RWPE1 (cell line): Measurements from ENCODE around the gene AGAP5.
"Not testable (repeated sequence)": the region's sequence is repeated elsewhere in the genome, so short reads cannot be mapped to it uniquely, and the experiment has no call there.

Source experiments
- CTCF ChIA-PET: fragments of 350-600 bp; sonication (Branson Sonifier 250); formaldehyde crosslinking; extraction: SDS; loops from one replicate; lab custom pipeline; 2021; lab: Yijun Ruan, JAX
- POLR2A ChIA-PET: fragments of 400-600 bp; formaldehyde crosslinking; extraction: SDS; loops from one replicate; lab custom pipeline; 2020; ENCODE audit warnings: antibody characterized with exemption; ENCODE audit not compliant: low non-redundant PET; lab: Yijun Ruan, JAX
- DNase-seq: peaks from one replicate; pipeline ENCODE4 v3.0.0; 2012; ENCODE audit warnings: low spot score
- H3K27ac ChIP-seq: fragments of 450-650 bp; 2 replicates; pipeline ENCODE4 v1.5.1; 2017

Gene AGAP5

DNA sequence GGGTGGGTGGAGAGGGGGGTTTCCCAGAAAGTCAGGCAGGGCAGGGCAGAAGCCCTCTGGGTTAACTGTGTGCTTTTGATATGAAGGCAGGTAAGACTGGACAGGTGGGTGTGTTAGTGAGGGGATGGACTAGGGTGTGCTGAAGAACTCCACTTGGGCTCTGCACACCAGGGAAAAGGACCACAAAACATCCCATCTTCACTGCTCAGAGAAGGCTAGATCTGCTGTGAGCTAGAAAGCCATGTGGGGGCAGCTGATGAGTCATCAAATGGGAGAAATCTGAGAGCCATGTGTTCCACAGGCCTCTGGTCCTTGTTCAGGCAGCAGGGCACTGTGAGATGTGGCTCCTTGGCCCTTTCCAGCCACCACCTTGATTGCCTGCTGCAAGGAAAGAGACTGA is 9.7 kb upstream of the AGAP5 start:
- H3K27ac ChIP-seq, CTCF ChIA-PET: not testable (repeated sequence)
- POLR2A ChIA-PET: interaction anchor here (0.7 kb wide), 1 partner anchor 27 kb away, joined by 3 read pairs; no protein-coding TSS in a partner anchor

DNA sequence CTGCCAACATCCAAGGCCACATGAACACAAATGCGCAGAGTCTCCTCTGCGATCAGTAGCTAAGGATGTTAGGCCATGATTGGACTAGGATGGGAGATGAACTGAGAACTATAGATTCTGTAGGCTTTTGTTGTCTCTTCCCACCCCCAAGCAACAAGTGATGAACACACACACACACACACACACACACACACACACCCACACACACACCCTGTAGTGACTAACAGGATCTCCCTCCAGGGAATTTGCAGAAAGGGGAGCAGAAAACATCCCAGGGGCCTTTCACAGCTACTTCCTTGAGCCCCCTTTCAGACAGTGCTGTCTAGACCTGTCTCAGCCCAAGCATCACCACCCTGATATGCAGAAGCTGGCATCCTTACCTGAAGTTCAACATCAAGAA is 8.6 kb upstream of the AGAP5 start:
- DNase-seq, H3K27ac ChIP-seq, POLR2A ChIA-PET: not testable (repeated sequence)
- CTCF ChIA-PET: interaction anchor here (0.7 kb wide), 1 partner anchor 299 kb away, joined by 3 read pairs; no protein-coding TSS in a partner anchor

More for the DNA sequence above, 9.7 kb upstream of the AGAP5 start:
- not testable (repeated sequence) for DNase-seq

DNA sequence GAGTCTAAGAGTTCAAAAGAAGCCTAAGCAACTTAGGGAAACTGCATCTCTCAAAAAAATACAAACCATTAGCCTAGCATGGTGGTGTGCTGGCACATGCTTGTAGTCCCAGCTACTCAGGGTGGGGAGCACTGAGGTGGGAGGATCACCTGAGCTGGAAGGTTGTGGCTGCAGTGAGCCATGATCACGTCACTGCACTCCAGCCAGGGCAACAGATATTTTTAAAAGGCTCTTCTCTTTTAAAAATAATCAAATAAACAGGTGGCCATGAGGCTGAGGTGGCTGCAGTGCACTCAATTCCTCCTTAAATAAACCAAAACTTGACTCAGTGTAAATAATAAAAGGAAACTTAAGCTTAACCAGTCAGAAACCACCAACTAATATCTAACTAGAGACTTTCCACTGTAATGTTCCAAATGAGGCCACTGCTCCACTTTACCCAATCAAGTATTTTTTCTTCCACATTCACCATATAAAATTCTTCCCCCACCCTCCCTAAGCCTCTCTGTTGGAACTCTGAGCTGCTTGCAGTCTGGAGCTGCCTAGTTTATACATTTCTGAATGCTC is 7.7 kb upstream of the AGAP5 start:
- DNase-seq, POLR2A ChIA-PET: not testable (repeated sequence)
- CTCF ChIA-PET: interaction anchor here (0.6 kb wide), 1 partner anchor 266 kb away, joined by 3 read pairs; no protein-coding TSS in a partner anchor

DNA sequence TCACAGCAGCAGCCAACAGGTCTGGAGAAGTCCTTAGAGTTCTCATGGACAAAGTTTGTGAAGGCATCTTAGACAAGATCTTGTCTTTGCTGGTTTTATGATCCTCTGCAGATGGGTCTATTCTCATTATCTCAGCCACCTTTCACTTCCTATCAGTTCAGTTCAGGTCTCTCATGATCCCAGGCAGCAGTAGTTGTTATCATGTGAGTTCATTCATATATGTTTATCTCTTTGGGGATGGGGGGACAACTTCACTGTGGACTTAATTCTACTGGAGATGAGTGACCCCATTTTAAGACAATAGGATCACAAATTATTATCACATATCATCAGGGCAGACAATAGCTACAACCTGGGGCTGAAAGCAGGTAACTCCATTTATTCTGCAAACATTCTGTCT is 6.0 kb upstream of the AGAP5 start:
- DNase-seq, H3K27ac ChIP-seq, POLR2A ChIA-PET, CTCF ChIA-PET: not testable (repeated sequence)

More for the DNA sequence above, 7.7 kb upstream of the AGAP5 start:
- H3K27ac ChIP-seq: not testable (repeated sequence)

DNA sequence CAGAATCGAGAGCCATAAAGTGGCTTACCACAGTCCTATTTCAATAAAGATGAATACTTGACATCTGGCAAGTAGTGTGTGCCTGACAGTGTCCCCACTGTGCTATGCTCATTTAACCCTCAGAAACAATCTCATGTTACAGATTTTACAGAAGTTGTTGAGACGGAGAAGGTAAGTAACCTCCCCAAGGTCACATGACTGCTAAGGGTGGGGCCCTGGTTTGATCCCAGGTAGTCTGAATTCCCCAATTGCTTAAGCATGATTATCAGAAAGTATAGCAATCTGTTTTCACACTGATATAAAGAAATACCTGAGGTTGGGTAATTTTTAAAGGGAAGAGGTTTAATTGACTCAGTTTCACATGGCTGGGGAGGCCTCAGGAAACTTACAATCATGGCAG is 910 bp upstream of the AGAP5 start:
- DNase-seq, H3K27ac ChIP-seq, POLR2A ChIA-PET, CTCF ChIA-PET: not testable (repeated sequence)

DNA sequence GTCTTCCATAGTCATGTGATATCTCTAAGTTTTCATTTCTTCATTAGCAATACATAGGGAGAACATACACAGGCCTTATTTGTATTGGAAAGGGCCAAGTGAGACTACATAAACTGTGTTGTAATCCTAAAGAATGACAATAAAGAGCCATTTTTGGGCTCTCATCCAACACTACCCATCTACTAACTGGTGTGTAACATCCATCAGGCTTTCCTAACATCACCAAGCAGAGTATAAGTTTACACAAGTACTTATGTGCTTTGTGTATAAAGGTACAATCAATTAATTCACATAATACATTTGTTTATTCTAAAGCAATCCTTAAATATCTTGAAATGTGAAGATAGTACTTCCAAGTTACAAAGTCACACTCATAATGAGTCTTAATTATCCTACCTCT is 2.6 kb downstream of the AGAP5 start:
- DNase-seq, H3K27ac ChIP-seq, CTCF ChIA-PET, POLR2A ChIA-PET: not testable (repeated sequence)

DNA sequence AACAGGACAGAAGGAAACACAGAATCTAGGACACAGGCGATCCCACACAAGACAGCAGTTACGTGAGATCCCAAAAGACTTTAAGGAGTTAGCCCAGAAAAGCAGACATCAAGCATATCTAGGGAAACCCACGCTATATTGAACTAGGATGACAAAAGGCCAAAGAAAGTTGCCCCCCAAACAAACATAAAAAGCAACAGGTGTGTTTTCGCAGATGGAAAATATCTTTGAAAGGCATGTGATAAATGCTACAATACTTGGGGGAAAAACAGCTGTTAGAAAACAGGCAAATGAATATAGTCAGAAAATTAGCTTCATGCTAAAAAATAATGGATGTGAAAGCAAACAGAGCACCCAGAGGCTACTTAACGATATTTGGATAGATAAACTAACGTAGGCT is 7.2 kb downstream of the AGAP5 start:
- CTCF ChIA-PET, H3K27ac ChIP-seq, POLR2A ChIA-PET, DNase-seq: not testable (repeated sequence)

DNA sequence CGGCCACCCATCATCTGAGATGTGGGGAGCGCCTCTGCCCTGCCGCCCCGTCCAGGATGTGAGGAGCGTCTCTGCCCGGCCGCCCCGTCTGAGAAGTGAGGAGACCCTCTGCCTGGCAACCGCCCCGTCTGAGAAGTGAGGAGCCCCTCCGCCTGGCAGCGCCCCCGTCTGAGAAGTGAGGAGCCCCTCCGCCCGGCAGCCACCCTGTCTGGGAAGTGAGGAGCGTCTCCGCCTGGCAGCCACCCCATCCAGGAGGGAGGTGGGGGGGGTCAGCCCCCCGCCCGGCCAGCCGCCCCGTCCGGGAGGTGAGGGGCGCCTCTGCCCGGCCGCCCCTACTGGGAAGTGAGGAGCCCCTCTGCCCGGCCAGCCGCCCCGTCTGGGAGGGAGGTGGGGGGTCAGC is 8.3 kb downstream of the AGAP5 start:
- CTCF ChIA-PET, DNase-seq, POLR2A ChIA-PET, H3K27ac ChIP-seq: not testable (repeated sequence)

DNA sequence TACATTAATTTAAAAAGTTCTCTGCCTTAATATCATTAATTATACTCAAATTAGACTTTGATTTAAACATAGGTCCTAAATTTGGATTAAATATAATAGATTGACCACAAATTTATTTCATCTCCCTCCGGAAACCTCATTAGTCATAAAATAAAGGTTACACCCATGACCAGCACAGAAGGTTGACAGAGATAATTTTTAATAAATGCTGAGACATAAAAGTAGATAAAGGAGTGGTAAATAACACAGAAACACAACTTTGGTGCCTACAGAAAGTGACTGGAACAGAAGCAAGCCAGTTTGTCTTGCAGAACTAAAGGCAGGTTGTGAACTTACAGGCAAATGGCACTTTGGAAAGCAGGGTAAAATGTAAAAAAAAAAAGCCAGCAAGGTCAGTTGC is 10.3 kb downstream of the AGAP5 start:
- CTCF ChIA-PET, DNase-seq, POLR2A ChIA-PET, H3K27ac ChIP-seq: not testable (repeated sequence)

DNA sequence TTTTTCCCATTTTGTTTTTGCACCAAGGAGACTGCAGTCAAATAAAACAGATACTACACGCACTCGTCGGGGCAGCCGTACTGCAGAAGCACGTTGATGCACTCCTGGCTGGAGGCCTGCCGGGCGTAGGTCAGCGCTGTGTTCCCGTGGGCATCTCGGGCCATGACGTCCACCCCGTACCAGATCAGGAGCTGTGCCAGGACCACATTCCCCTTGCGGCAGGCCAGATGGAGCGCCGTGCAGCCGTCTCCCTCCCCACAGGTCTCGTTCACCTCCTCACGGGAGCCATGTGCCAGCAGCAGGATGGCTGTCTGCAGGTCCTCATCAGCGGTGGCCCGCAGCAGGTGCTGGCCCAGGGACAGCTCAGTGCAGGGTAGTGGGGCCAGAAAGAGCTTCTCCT is 23.4 kb downstream of the AGAP5 start:
- CTCF ChIA-PET, POLR2A ChIA-PET, H3K27ac ChIP-seq, DNase-seq: not testable (repeated sequence)

DNA sequence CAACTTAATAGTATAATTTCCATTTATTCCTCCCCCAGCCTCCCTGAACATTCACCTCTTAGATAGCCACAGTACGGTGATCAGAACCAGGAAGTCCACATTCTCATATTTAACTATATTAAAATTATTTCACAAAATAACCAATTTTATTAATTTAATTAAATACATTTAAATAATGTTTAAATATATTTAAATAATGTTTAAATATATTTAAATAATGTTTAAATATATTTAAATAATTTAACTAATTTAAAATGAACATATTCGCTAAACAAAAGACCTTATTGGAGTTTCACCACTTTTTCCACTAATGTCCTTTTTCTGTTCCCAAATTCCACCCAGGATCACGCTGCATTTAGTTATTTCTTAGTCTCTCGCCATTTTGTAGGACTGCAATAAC is 29.5 kb downstream of the AGAP5 start:
- POLR2A ChIA-PET, CTCF ChIA-PET, H3K27ac ChIP-seq, DNase-seq: not testable (repeated sequence)

DNA sequence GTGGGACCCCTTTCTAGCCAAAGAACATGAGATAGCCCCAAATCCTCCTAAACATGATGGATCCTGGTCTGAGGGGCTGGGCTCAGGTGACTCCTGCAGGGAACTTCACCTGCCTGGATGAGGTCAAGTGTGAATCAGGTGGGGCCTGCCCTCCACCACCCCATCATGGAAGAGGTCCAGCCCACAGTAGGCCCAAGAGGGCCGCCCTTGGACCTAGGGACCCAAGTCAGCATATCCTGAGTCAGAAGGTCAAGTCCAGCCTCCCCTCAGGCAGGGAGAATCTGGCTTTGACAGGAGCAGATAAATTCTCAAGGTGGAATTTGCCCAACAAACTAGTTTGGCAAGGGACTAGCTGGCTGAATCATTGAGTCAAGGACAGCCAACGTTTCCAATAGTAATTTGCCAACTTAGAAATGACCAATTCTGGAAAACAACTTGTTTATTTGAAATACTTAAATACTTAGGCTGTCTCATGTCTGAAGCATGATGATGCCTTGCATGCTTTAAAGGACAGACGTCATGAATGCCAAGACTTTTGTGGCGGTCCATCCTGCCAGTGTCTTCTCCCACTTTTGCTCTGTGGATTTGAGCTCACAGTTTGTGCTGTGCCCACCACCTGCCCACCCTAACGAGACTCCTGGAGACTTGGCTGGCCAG is 31.6 kb downstream of the AGAP5 start:
- POLR2A ChIA-PET, DNase-seq, H3K27ac ChIP-seq, CTCF ChIA-PET: not testable (repeated sequence)

DNA sequence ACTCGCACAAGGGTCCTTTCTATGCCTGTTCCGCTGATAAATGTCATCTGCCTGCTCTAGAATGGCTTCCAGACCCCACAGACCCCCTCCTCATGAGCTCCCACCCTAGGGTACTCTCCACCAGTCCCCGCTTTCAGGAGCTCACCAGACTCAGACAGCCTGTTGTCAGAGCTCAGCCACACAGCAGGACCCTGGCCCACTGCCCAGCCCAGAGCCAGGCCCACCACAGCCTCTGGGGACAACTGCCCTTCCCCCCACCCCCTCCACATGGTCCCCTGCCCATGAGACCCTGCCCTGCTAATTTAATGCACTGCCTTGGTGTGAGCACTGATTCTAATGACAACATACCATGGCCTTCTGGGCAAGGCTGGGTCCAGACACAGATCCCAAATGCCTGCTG is 32.3 kb downstream of the AGAP5 start:
- CTCF ChIA-PET, POLR2A ChIA-PET, DNase-seq, H3K27ac ChIP-seq: not testable (repeated sequence)

DNA sequence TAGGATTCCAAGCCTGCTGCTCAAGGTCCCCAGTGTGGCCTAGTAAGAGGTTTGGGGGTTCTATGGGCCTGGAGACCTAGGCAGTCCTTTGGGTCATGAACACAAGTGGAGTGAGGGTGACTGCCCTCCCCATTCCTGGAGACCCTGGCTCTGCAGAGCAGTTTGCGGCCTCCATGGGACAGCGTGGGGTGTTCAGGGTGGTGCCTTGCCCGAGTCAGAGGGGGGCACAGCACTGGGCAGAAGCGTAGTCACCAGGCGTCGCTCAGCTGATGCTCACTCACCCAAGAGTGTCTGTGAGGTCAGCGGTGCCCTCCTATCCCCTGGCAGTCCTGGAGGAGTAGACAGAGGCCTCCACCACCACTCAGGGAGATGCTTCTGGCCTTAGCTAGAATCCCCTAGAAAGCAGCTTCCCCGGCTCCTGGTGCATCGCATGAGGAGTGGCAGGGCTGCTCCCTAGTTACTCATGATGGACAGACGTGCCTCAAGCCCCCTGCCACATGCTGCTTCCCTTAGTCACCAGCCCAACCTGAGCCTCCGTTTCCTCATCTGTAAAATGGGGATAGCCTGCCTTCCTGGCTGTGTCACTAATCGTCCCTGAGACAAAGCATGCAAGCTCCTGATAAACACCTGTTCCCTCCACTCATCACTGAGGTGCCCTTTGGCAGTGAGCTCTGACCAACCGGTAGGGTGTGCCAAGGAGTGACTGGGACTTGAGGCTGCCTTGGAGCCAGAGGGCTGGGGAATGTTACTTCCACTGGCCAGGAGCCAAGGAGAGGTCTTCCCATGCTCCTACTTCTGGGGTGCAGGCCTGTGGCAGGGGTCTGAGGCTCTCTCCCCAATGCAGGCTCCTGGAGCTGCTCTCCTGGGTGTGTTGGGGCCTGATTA is 33.5 kb downstream of the AGAP5 start:
- POLR2A ChIA-PET, DNase-seq, CTCF ChIA-PET: not testable (repeated sequence)

DNA sequence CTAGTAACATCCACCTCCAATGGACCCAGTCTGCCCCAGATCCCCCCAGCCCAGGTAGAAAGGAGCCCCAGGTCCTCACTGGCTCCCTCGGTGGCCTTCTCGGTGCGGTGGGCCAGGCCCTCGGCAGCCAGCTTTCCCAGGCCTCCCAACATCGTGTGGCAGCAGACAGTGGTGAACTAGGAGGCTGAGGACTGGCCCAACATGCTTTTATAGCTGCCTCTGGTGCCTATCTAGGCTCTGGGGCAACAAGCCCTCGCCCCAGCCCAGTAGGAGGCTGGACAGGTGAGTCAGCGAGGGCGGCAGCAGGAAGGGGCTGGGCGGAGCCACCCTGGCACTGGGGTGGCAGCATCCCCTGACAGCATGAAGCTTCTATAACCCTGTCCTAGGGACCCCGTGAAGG is 34.3 kb downstream of the AGAP5 start:
- CTCF ChIA-PET, POLR2A ChIA-PET, H3K27ac ChIP-seq, DNase-seq: not testable (repeated sequence)

More for the DNA sequence above, 33.5 kb downstream of the AGAP5 start:
- not testable (repeated sequence) for H3K27ac ChIP-seq

DNA sequence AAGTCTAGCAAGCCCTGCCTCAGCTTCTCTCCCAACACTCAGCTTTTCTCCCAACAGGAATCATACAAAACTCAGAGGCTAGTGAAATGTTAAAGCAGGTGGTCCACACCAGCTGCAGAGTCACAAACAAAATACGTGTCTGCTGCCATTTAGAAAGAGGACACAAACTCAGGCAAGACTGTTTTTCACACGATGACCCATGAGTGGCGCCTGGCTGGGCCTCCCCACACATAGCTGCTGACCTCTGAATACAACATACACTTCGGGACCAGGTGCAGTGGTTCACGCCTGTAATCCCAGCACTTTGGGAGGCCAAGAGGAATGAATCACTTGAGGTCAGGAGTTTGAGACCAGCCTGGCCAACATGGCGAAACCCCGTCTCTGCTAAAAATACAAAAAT is 35.2 kb downstream of the AGAP5 start:
- POLR2A ChIA-PET, DNase-seq, H3K27ac ChIP-seq, CTCF ChIA-PET: not testable (repeated sequence)
